Limb (tissue), 2 donors: ENCODE data around the gene EXOC1L.

Source experiments
- DNase-seq, 2 donors: peaks; one replicate each; pipeline ENCODE4 v3.0.0-alpha.2; 2016; ENCODE audit errors: extremely low spot score in 2 of 2

Gene EXOC1L, protein sequence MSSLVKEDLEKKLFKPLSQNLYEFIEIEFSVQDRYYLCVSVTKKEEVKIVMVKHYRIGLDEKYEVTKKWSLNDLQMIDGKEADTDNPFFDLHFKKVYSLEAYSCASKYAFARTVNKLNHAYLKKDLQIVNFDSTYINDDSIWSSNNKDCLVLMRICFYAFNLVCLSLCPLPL

DNA sequence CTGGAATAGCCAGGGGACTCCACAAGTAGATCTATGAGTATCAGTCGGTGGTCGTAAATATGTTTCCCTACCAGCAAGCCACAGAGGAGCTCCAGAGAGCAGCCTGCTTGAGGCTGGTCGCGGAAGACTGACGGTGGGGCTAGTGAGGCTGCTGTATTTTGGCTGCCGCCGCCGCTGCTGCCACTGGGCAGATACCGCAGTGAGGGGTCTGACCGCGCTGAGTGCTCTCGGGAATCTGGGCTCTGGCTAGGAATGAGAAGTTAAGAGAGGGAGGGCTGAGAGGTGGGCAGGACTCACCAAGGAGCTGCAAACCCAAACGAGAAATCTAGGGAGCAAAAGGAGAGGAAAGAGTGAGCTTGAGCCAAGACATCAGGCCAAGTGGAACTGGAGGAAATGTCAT is at the start of gene EXOC1L:
TSS of gene EXOC1L (plus strand) at position 157 of the 400 bp plus-strand sequence. CDS start at position 394, 237 bp downstream.
- peak in 1 of 2 donors; percentile 41 for DNase-seq

DNA sequence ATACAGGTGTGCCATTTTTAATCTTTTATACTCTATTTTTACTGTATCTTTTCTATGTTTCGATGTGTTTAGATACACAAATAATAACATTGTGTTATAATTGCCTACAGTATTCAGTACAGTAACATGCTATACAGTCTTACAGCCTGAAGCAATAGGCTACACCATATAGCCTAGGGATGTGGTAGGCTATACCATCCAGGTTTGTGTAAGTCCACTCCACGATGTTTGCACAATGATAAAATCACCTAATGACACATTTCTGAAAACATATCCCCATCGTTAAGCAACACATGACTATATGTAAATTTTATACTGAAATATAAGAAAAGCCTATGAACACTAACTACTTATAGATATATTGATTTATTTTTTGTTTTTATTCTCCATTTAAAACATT is 48.9 kb upstream of the EXOC1L start:
- DNase-seq, result no peak

DNA sequence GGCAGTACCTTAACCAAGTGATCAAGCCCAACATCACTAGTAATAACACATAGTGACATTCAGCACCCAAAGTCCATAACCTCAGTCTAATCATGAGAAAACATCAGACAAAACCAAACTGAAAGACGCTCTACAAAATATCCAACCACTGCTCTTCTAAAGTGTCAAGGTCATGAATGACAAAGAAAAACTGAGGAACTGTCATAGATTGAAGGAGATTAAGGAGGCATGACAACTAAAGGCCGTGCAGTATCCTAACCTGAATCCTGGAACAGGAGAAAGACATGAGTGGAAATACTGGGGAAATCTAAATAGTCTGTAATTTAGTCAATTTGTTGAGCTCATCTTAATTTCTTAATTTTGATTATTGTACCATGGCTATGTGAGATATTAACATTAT is 38.2 kb upstream of the EXOC1L start:
- DNase-seq, result no peak

DNA sequence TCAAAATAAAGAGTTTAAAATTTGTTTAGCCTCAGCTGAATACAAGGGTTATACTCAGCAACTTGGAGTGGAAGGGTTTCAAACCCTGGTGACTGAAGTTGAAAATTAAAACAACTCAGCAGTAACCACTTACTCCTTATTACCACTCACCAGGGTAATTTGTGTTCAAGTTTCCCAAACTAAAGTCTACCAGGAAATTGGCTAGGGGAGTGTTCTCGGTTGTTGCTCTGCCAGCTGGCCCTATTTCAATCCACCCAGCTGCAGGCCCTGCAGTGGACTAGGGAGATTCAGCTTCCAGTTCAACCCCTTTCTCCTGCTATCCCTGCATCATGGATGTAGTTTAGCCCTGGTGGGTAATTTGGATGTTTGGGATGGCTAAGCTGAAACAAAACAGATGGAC is 37.8 kb upstream of the EXOC1L start:
- DNase-seq, result no peak

DNA sequence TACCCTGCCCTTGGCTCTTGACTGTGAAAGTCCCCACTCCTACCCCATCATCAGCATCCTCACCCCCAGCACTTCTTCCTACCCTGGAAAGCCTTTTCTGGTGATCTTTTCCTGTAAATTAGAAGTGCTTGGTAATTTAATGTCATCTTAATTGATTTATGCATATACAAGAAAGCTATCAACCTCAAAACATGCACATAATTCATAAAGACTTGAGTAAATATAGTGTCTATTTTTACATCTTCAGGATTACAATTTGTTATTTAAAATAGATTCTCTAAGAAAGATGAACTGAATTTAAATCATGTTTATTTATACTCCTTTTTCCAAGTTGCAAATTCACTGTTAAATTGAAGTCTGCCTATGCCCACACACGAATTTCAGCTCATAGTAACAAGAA is 36.0 kb upstream of the EXOC1L start:
- no peak for DNase-seq

DNA sequence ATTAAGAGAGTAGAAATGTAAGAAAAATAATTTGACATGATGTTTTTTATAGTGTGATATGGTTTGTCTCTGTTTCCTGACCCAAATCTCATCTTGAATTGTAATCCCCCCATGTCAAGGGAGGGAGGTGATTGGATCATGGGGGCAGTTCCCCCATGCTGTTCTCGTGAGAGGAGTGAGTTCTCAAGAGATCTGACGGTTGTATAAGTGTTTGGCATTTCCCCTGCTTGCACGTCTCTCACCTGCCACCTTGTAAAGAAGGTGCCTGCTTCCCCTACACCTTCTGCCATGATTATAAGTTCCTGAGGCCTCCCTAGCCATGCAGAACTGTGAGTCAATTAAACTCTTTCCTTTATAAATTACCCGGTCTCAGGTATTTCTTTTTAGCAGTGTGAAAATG is 34.8 kb upstream of the EXOC1L start:
- DNase-seq, result no peak

DNA sequence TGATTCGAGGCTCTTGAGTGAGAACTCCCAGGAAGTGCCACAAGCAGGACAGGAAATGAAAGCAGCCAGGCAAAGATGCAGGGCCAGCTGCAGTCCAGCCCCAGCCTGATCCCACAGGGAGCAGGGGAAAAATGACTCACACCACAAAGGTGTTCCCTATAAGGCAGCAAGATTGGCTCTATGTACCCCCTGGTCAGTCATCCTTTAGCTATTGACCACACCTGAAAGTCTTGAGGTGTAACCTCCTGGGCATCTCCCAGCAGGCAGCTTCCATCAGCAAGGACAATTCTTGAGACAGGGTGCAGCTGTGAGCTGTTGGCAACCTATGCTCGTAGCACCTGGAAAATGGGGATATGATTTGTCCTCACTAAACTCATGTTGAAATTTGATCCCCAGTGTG is 27.9 kb upstream of the EXOC1L start:
- no peak for DNase-seq

DNA sequence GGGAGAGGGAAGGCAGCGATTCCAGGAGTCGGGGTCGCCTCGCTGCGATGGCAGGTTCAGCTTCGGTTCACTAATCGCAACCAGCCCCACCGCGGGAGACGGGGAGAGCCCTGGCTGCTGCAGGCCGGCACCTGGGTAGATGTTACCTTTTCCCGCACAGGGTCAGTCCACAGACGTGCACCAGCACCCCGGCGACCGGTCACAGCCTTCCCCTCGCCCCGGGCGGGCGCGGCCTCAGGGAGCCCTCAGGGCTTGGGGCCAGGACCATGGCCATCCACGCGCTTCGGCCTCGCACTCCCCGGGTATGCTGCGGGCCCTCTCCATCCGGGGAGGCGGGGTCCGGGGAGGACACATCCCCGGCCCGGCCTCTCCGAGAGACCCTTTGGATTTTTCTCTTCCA is 26.1 kb upstream of the EXOC1L start:
- peak in 1 of 2 donors; percentile 29 for DNase-seq

DNA sequence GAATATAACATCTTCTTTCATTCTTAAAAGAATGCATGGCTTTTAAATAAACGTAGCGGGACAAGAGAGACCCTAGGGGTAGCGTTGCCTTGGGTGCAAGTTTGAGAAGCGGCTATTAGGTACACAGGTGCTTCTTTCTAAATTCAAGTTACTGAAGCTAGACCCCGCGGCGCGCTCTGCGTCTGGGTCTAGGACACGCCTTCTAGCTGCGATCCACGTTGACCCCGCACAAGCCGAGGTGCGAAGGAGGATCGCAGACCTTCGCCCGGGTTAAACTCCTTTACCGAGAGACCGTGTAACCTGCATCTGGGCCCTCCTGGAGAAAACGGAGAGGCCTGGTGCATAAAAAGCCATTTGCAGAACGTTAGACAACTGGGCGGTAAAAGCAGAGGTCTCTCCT is 25.5 kb upstream of the EXOC1L start:
- DNase-seq, result no peak

DNA sequence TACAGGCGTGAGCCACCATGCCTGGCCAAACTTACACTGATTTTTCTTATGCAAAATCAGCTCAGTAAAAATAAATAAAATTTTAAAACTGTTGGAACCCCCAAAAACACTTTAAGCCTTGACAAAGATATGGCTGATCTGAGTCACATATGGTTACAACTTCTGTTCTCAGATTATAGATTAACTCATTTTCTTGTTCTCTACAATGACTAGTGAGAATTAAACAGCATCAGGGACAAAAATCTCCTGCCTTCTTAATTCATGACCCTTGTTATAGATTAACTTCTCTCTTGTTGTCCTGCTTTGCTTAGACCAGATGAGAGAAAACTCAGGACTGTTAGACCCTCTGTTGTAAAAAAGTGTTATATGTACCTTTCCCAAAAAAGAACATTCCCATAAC is 24.2 kb upstream of the EXOC1L start:
- DNase-seq, result no peak

DNA sequence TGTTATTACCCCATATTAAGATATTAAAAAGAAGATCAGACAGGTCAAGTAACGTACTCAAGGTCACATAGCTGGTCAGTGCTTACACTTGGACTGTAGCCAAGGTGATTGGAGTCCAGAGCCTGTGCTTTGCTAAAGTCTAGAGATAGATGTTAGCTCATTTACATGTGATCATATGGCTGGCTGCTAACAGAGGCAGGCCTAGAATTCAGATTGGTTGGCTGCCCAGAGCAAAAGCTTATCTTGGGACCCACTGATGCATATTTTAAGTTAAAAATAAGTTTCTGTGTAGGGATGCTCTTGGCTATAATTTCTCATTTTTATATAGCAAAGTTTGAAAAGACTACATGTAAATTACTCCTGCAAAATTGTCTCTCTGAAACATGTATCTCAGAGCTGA is 18.1 kb upstream of the EXOC1L start:
- DNase-seq, result no peak

DNA sequence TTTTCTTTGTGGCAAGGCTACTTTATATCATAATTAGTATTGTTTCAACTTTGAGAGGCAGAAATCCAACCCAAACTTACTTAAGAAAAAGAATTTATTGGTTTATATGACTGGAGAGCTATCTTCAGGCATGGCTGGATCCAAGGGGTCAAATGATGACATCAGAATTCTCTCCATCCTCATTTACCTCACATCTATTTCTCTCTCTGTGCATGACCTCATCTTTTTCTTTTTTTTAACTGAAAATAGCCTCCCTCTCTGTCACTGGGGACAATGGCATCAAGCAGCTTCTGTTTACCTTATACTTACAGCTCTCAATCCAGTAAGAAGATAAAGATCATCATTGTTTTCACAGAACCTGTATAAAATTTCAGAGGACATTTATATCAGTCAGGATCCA is 12.0 kb upstream of the EXOC1L start:
- no peak for DNase-seq

DNA sequence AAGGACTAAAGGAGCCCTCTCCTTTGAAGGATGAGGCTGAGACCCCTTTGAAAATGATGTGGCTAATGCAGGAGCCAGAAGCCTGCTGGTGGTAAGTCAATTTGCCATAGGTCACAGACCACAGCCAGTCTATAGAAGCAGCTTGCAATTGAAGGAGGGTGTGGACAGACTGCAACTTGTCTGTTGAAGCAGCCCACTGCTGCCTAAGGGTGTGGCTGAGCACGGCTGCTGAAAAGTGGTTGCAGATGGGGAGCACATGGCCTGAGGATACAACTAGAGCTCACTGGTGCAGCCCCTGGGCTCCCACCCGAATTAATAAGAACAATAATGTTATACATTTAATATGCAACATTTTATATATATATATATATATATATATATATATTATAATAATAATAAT is 11.4 kb upstream of the EXOC1L start:
- DNase-seq, result no peak

DNA sequence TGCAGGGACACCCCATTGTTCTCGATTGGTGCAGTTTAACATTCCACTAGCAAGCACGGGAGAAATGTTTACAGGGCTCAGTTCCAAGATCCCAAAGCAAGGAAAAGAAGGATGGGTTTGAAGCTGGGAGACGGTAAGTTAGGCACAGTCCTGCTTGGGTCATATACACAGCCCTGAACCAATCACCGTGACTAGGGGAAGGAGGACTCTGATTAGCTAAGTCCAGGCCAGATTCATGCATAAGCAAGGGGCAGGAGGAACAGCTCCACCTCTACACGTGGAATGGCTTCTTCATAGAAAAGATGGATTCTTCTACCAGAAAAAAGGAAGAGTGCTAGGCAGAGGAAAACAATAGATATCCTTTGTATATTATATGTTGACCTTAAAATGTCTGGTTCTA is 11.0 kb upstream of the EXOC1L start:
- DNase-seq, result no peak

DNA sequence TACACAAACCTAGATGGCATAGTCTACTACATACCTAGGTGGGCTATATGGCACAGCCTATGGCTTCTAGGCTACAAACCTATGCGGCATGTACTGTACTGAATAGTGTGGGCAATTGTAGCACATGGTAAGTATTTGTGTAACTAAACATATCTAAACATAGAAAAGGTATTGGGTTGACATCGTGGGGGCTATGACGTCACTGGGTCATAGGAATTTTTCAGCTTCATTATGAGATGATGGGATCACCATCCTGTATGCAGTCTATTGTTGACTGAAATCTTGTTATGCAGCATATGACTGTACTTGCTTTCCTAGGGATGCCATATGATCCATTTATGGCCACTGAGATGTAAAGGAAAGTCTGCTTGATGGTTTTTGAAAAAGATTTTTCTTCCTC is 1.9 kb upstream of the EXOC1L start:
- no peak for DNase-seq

DNA sequence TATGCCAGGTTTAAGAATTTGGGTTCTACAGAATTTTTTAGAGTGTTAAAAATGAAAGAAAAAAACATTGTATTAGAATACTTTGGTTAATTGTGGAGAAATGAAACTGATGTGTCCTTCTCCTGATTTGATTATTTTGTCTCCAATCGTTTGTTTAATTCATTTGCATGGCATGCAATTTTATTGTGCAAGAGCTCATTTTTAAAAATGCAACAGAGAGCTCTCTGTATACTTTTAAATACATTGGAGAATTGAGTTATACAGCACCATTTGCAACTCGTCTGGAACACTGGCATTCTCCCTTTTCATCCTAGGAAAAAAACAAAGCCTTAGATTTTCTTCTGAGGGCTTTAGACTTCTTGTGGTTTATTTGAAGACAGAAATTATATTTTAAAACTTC is 689 bp downstream of the EXOC1L start:
- no peak for DNase-seq

DNA sequence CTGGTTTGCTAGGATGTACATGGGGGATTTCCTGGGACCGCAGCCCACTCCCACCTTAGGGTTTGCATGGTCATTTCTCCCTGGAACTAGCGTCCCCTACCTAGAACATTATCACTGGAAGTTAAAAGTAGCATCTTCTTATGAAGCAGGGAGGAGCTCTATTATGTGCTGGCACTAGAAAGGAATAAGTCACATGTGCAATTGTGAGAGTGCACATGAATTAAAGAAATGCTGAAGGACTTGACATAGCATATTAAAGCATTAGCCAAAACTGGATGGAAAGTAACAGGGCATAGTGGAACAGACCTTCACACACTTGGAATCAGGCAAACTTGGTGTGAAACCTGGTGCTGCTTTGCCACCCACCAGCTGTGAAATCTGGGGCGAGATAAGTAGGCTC is 2.7 kb downstream of the EXOC1L start:
- DNase-seq, result no peak

DNA sequence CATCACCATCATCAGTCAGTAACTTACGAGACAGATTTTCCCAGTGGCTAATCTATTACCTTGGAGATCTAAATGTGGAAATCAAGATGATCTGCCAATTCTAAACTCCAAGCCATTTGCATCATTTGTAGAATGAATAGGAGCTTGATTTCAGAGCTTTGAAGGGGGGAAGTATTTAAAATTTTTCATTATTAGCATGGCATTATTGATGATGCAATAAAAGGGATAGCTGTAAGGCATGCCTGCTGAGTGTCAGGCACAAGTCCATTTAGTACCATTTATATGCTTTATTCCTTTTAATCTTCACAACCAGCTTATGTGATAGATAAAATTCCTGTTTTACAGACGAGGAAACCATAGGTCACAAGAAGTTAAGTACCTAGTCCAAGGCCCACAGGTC is 5.3 kb downstream of the EXOC1L start:
- DNase-seq, result no peak

DNA sequence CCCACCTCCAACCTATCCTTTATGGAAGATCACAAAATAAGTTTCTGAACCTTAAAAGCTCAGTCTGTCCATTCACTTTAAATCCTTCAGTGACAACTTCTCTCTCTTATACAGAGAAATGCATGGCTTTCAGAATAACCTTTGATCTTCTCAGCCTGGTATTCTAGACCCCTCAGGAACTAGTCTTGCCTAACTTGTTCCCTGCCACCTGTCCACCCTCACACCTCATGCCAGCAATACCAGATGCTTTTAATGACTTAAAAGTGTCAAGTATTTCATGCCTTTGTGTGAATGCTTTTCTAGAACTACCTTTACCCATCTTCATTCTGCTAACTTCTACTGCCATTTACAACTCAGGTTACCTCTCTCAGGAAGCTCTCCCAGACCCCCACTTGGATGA is 7.4 kb downstream of the EXOC1L start:
- DNase-seq, result no peak

DNA sequence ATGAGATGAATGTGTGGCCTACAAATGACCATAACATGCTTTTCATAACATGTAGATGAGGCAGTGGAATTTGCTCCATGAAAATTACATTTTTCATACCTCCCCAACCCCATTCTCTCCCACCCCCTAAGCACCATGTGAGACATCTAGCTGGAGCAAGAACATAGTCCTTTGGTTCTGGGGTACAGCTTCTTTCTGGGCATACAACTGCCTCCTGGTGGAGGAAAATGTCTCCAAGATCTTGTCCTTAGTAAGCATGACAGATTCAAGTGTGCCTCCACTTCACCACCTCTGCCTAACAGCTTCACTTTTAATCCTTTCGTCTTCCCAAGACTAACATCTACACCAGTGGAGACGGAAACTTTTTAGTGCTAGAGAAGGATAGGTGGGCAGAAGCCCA is 8.0 kb downstream of the EXOC1L start:
- no peak for DNase-seq

DNA sequence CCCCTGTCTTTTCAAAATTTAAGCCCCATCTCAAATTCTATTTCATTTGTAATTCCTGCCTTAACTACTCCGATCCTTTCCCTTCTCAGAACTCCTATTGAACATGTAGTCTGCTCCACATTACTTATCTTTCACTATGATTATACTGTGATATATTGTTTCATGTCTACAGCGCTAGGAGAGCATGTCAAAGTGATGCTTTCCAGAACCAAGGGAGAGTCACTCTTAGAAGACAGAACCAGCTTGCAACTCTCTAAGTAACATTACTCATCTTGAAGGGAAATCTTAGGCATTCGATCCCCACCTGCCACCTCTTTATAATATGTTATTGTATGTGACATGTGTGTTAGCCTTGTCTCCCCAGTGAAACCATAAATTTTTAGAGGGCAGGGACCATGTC is 10.5 kb downstream of the EXOC1L start:
- DNase-seq, result no peak

DNA sequence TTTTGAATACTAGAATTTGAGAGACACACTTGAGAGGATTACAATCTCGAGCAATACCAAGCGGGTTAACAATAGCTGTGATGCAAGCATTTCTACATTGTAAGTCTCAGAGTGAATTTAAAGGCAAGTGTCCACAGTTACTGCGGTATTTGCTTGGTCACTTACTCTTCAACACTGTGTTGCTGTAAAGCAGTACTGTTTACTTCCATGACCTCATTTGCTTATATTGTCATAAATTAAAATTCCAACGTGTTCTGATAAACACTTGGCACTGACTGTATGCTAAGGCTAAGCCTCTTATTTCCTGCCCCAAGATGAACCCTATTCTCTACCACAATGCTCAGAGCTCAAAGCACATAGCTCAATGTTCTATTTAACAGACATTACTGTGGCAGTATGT is 11.1 kb downstream of the EXOC1L start:
- no peak for DNase-seq

DNA sequence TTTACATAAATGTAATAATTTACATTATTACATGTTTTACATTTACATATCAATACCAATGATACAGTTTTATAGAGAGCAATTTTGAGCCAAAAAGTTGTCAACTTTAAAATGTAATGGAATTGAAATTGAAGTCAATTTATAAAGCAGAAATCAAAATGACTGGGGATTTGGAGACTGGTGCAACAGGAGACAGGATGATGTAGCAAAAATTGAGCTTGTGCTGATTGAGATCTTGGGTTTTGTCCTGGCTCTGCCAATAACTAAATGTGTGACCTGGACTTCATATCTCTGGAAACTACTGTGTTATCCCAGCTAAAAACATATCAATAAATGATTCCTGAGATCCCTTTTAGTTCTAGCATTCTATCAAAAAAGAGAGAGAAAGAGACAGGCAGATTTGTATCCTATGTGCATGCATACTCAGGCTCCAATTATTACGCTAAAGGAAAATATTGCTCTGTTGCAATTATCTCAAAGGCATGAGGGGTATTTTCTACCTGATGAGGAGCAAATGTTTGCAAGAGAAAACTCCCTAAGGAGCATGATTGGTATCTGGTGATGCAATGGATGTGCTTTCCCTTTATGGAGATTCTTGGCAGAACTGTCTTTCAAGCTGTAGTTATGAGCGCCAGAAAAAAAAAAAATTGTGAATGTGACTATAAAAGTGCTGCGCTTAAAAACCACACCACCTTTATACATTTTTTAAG is 14.7 kb downstream of the EXOC1L start:
- DNase-seq, result no peak

DNA sequence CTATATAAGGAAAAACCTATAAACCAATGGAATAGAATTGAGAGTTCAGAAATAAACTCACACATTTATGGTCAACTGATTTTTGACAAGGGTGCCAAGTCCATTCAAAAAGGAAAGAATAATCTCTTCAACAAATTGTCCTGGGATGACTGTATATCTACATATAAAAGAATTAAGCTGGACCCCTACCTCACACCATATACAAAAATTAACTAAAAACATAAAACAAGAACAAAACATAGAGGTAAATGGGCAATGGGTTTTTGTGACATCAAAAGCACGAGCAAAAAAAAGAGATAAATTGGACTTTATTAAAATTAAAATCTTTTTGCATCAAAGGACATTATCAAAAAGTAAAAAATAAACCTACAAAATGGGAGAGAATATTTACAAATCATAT is 18.3 kb downstream of the EXOC1L start:
- DNase-seq, result no peak
